CD4-positive, alpha-beta T cell treated with Interleukin-10 for 1 hour (primary cell): ENCODE results near the gene MUC13.
"Not testable (repeated sequence)": the region's sequence is repeated elsewhere in the genome, so short reads cannot be mapped to it uniquely, and the experiment has no call there.

Source experiments
- DNase-seq: peaks from one replicate; pipeline ENCODE4 v3.0.0-alpha.2; 2020

Gene MUC13

GRCh38 chr3:124934577-124934976 lies at the start of gene MUC13:
MUC13 (minus strand) TSS chr3:124934751; CDS start chr3:124934712, 39 bp downstream.
- DNase-seq, result no peak

- DNase-seq, result no peak
Observed at GRCh38 chr3:124982855-124983254, 48.3 kb upstream of the MUC13 start.

- DNase-seq, result no peak
Observed at GRCh38 chr3:124981472-124981871, 46.9 kb upstream of the MUC13 start.

- no peak for DNase-seq
Observed at GRCh38 chr3:124978627-124979026, 44.1 kb upstream of the MUC13 start.

- no peak for DNase-seq
Observed at GRCh38 chr3:124976383-124976782, 41.8 kb upstream of the MUC13 start.

GRCh38 chr3:124974691-124975090 lies 40.1 kb upstream of the MUC13 start:
- no peak for DNase-seq

- no peak for DNase-seq
Observed at GRCh38 chr3:124973290-124973689, 38.7 kb upstream of the MUC13 start.

GRCh38 chr3:124972457-124972856 lies 37.9 kb upstream of the MUC13 start:
- DNase-seq, result no peak

GRCh38 chr3:124969963-124970722 lies 35.6 kb upstream of the MUC13 start:
- no peak for DNase-seq

- DNase-seq, result no peak
Observed at GRCh38 chr3:124969190-124969589, 34.6 kb upstream of the MUC13 start.

- no peak for DNase-seq
Observed at GRCh38 chr3:124967964-124968363, 33.4 kb upstream of the MUC13 start.

- DNase-seq, result no peak
Observed at GRCh38 chr3:124966521-124967445, 32.2 kb upstream of the MUC13 start.

GRCh38 chr3:124965413-124965812 lies 30.9 kb upstream of the MUC13 start:
- no peak for DNase-seq

GRCh38 chr3:124964387-124964786 lies 29.8 kb upstream of the MUC13 start:
- DNase-seq, result no peak

GRCh38 chr3:124963755-124964154 lies 29.2 kb upstream of the MUC13 start:
- no peak for DNase-seq

GRCh38 chr3:124962403-124962940 lies 27.9 kb upstream of the MUC13 start:
- DNase-seq, result no peak

- no peak for DNase-seq
Observed at GRCh38 chr3:124960698-124961097, 26.1 kb upstream of the MUC13 start.

GRCh38 chr3:124960105-124960504 lies 25.6 kb upstream of the MUC13 start:
- no peak for DNase-seq

- not testable (repeated sequence) for DNase-seq
Observed at GRCh38 chr3:124957951-124958350, 23.4 kb upstream of the MUC13 start.

GRCh38 chr3:124952282-124952855 lies 17.8 kb upstream of the MUC13 start:
- no peak for DNase-seq

GRCh38 chr3:124951511-124952281 lies 17.1 kb upstream of the MUC13 start:
- DNase-seq, result no peak

- no peak for DNase-seq
Observed at GRCh38 chr3:124950026-124950425, 15.5 kb upstream of the MUC13 start.

- no peak for DNase-seq
Observed at GRCh38 chr3:124942613-124943012, 8.1 kb upstream of the MUC13 start.
